Right lobe of liver (tissue), 4 donors: Measurements from ENCODE around the gene OPA1.

Experiments used
- POLR2A ChIP-seq: fragments of 450-650 bp; IDR thresholded peaks from one replicate; pipeline ENCODE4 v1.6.1; 2017; ENCODE audit warnings: antibody characterized with exemption, mild to moderate bottlenecking
- TF ChIP-seq, protein P1 (sequence below), 4 donors: fragments of 200-600 bp in 3 of 4; fragments of 450-650 bp in 1 of 4; IDR thresholded peaks; one replicate each; pipeline versions ENCODE4 v1.5.1 to v1.8.0; 2016 to 2022; ENCODE audit warnings: antibody characterized with exemption in 4 of 4, mild to moderate bottlenecking in 2 of 4
- donor health status: DM: no; HTN: no; CAD: no.
- donor health status: DM: no; HTN: no; CAD: no.
- donor health status: DM: no; HTN: yes; CAD: no.

DNA sequence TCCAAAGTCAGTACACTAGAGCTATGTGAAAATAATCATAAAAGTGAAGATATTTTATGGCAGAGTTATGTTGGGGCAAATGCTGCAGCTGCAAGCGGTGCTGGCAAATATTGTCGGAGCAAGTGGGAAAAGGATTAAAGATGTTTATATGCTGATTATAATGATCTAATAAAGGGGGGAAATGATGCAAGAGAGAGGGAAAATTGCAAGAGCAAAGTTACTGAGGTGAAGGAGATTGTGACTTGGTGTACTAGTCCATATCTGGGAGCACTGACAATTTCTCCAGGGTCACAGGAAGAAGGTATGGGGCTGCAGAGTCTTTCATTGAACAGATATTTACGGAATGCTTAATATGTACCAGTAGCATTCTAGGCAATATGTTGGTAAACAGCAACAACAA is 45.8 kb downstream of the OPA1 start:
- TF ChIP-seq, protein P1, sequence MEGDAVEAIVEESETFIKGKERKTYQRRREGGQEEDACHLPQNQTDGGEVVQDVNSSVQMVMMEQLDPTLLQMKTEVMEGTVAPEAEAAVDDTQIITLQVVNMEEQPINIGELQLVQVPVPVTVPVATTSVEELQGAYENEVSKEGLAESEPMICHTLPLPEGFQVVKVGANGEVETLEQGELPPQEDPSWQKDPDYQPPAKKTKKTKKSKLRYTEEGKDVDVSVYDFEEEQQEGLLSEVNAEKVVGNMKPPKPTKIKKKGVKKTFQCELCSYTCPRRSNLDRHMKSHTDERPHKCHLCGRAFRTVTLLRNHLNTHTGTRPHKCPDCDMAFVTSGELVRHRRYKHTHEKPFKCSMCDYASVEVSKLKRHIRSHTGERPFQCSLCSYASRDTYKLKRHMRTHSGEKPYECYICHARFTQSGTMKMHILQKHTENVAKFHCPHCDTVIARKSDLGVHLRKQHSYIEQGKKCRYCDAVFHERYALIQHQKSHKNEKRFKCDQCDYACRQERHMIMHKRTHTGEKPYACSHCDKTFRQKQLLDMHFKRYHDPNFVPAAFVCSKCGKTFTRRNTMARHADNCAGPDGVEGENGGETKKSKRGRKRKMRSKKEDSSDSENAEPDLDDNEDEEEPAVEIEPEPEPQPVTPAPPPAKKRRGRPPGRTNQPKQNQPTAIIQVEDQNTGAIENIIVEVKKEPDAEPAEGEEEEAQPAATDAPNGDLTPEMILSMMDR (IDR thresholded peaks at IDR 0.05) = no peak
- no peak for TF ChIP-seq POLR2A
